Measurements from ENCODE around the gene OR6B2.

The OR6B2 gene

DNA sequence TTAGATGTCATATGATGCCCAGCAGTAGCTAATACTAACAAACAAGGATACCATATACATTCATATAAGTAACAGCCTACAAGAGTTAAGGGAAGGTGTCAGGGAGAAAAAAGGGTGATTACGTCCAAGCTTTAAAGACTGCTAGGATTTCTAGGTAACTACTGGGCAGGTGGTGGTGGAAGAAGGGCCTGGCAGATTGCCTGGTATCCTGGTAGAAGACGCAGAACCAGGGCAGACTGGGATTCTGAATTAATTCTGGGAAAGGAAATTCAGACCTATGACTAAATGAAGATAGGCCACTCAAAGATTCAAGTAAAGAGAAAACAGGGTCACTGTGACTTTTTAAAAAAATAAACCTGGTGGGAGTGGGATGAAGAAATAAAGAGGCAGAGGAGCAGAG lies 36.9 kb downstream of the OR6B2 start:
- FAIRE-seq, result no peak
- TF ChIP-seq, protein P1, sequence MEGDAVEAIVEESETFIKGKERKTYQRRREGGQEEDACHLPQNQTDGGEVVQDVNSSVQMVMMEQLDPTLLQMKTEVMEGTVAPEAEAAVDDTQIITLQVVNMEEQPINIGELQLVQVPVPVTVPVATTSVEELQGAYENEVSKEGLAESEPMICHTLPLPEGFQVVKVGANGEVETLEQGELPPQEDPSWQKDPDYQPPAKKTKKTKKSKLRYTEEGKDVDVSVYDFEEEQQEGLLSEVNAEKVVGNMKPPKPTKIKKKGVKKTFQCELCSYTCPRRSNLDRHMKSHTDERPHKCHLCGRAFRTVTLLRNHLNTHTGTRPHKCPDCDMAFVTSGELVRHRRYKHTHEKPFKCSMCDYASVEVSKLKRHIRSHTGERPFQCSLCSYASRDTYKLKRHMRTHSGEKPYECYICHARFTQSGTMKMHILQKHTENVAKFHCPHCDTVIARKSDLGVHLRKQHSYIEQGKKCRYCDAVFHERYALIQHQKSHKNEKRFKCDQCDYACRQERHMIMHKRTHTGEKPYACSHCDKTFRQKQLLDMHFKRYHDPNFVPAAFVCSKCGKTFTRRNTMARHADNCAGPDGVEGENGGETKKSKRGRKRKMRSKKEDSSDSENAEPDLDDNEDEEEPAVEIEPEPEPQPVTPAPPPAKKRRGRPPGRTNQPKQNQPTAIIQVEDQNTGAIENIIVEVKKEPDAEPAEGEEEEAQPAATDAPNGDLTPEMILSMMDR (IDR thresholded peaks at IDR 0.05; ENCODE audit: insufficient read depth, missing control alignments), result no peak
- no peak for DNase-seq (ENCODE audit: insufficient read length, low spot score)

DNA sequence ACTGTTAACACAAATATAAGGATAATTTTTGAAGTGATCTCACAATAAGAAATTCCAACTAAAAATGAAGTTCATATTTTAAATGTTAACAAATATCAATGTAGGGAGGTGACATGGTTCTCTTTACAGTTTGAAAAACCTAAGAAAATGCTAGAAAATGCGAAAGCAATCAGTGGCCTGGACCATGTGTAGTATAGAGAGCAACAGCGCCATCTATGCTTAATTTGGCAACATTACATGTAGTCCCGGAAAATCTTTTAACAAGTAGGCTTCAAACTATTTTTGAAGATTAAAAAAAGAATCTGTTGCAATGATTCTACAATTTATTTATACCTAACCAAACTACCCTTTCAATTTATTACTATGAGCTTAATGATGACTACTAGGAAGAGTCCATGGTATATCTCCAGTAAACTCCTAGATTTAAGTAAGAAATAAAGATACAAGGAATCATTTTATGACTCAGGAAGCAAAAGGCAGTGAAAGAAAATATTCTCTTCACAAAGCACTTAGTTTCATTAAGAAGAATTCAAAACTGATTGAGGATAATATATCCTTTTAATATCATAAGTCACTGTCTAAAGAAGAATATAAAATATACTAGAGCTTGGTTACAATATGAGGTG lies 38.4 kb downstream of the OR6B2 start:
- no peak for DNase-seq (ENCODE audit: insufficient read length, low spot score)
- FAIRE-seq, result no peak
- TF ChIP-seq, protein P1 (IDR thresholded peaks at IDR 0.05; ENCODE audit: insufficient read depth, missing control alignments), result peak; percentile 74

DNA sequence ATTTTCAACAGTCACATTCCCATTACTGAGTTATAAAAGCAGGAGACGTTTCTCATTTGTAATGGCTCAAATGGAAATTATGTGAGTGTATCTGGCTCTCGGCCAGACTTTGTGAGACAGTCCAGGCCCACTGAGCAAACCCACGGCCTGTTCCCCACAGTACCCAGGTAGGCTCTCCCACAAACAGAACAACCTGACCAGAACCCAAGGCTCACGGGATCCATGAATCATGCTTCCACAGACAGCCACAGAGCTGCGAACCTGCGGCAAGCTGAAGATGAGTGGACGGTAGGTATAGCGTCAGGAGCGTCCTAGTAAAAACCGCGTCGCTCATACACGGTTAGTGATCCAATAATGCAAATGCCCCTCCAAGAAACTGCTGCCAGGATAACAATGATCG lies 39.3 kb downstream of the OR6B2 start:
- DNase-seq (ENCODE audit: insufficient read length, low spot score) (no peak), FAIRE-seq (no peak)
- TF ChIP-seq, protein P1 (IDR thresholded peaks at IDR 0.05; ENCODE audit: insufficient read depth, missing control alignments), result no peak

DNA sequence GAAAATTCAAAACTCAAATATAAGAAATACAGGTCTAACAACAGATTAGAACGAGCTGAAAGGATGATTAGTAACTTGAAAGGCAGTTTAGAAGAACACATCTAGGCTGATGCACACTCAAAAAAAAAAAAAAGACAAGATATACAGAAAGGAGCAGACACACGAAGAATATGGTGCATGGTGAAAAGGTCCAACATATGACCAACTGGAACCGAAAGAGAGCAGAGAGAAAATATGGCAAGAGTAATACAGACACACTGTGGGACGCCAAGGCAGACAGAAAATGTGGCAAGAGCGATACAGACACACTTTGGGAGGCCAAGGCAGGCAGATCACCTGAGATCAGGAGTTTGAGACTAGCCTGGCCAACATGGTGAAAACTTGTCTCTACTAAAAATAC lies 44.9 kb downstream of the OR6B2 start:
- TF ChIP-seq, protein P1 (IDR thresholded peaks at IDR 0.05; ENCODE audit: insufficient read depth, missing control alignments), result no peak
- no peak for FAIRE-seq
- no peak for DNase-seq (ENCODE audit: insufficient read length, low spot score)

DNA sequence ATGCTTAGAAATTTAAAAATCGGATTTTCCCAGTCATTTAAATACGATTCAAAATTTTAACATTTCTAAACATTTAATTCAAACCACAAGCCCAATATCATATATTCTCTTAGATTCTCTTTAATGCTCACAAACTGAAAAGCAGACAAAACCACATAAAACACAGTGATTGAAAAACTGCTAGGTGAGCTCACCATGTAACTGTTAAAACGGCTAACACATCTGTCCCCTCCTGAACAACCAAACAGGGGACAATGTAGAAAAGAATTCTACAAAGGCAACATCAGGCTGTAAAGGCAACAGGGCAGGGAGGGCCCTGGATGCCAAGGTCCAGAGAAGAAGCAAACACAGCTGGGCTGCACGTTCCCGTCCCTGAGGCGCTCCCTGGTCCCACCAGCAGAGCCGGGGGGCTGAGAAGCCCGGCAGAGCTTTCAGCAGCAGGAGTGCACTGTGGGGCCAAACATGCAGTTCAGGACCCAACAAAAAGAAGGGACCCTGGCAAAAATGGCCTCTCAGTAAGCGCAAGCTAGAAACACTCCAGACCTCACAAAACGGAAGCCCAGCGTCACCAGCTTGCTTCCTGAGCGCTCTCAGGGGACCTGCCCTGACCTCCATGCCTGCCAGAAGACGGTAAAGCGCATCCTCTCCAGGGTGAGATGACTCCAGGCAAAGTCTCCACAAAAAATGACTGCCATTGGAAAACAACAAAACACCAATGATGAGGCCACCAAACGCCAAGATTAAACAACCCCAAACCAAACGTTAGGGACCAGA lies 45.6 kb downstream of the OR6B2 start:
- TF ChIP-seq, protein P1 (IDR thresholded peaks at IDR 0.05; ENCODE audit: insufficient read depth, missing control alignments), result no peak
- no peak for DNase-seq (ENCODE audit: insufficient read length, low spot score)
- no peak for FAIRE-seq

DNA sequence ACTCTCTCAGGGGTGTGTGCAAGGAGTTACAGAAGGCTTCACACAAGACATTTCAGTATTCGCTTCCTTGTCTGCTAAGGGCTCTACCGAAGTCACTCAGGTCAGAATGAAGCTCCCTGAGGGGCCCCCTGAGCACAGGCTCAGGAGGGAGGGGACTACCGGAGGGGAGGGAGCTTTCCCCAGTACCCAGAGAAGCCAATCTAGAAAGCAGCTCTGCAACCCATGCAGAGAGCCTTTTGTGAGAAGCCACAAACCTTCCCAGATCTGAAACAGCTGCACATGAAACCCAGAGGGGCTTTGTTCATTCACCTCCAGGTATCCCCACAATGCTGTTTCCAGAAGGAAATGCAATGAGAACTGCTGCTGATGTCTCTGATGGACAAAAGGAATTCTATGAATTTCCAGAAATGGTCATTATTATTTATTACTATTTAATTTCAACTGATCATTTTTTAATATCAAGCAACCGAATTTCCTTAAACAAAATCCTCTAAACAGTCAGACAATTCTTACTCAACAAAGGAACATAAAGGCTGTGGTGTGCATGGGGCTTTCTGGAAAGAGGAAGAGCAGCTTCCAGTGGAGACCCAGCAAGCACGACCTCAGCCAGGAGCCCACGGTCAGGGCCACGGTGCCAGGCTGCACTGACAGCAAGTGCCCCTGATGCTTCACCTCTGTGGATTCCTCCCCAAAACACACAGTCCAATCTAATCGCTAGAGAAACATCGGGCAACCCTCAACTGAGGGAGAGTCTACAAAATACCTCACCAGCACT lies 47.0 kb downstream of the OR6B2 start:
- no peak for DNase-seq (ENCODE audit: insufficient read length, low spot score)
- no peak for FAIRE-seq
- TF ChIP-seq, protein P1 (IDR thresholded peaks at IDR 0.05; ENCODE audit: insufficient read depth, missing control alignments), result no peak
